GM18499 (cell line): ENCODE results near the gene CEP164.
"Not testable (repeated sequence)": the region's sequence is repeated elsewhere in the genome, so short reads cannot be mapped to it uniquely, and the experiment has no call there.

ENCODE experiments used
- ATAC-seq: cut with Tn5 transposase; IDR thresholded peaks from one replicate; pipeline ENCODE4 v1.9.1; 2021; ENCODE audit warnings: moderate number of reproducible peaks; ENCODE audit not compliant: insufficient read depth, unreplicated experiment

Gene CEP164

GRCh38 chr11:117437041-117437790, 109.6 kb downstream of the CEP164 start:
- ATAC-seq = no peak

GRCh38 chr11:117437791-117438130, 110.1 kb downstream of the CEP164 start:
- ATAC-seq = no peak

GRCh38 chr11:117438371-117439000, 110.8 kb downstream of the CEP164 start:
- no peak for ATAC-seq

GRCh38 chr11:117439256-117439655, 111.6 kb downstream of the CEP164 start:
- ATAC-seq = no peak

DNA sequence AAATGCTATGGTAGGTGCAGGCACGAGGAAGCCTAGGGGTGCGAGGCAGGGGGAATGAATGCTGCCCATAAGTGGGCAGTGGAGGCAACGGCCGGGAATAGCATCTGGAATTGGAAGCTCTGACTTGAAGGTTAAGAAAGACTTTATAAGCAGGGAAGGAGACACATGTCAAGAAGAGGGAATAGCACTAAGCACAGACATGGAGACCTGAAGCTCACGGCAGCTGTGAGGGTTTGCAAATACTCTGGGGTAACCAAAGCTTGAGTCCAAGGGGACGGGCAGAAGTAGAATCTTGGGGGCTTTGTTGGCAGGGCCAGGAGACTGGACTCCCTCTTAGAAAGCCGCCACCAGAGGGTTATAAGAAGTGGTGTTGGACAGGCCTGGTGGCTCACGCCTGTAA, 112.6 kb downstream of the CEP164 start:
- no peak for ATAC-seq

DNA sequence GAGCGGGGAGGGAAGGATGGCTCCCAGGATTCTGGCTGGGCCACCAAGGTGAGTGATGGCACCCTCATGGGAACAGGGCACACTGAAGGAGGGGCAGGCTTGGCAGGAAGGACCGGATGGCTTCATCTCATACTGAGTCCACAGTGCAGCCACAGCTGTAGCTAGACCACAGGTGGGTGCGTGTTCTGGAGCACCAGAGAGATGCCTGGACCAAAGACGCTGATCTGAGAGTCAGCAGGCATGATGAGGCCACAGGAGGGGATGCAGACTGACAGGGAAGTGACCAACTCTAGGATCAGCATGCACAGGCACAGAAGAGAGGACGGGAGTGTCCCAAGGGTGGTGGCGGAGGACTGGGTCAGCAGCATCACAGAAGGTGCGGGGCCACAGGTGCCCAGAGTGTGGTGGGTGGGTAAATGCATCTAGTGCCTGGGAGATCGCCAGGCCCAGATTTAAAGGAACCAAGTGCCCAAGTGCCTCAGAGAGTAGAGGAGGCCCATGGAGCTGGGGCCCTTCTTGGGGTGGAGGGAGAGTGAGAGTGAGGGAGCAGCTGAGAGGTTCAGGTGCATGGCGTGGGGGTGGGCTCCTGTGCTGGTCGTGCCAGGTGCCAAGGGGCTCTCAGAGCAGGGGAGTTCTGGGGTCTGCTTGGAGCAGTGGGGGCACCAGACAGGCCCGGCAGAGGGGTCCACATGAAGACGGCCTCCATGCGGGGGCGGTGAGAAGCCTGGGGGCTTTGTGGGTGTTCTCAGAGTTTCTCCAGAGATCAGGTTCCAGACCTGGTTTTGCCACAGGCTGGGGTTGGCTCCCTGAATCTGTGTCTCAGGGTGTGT, 113.7 kb downstream of the CEP164 start:
- no peak for ATAC-seq

DNA sequence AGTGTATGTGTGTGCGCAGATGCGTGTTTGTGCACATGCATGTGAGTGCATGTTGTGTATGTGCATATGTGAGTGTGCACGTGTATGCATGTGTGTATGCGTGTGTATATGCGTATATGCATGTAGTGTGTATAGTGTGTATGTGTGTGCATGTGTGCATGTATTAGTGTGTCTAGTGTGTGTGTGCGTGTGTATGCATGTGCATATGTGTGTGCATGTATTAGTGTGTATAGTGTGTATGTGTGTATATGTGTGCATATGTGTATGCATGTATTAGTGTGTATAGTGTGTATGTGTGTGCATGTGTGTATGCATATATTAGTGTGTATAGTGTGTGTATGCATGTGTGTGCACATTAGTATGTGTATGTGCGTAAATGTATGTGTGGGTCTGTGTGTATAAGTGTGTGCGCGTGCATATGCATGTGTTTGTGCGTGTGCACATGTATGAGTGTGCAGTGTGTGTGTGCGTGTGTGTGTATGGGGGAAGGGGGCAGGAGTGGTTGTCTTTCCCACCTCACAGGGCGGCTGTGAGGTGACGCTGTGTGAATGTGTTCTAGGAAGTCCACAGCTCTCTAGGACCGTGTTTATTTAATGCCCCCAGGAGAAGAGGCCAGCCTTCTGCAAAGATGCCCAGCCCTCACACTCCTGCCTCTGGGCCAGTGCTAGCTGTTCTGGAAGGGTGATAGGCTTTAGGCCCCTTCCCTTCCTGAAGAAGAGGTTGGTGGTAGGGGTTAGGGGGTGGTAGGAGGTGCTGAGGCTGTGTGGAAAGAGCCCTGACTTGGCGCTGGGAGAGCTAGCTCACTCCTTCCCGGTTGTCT, 114.6 kb downstream of the CEP164 start:
- no peak for ATAC-seq

DNA sequence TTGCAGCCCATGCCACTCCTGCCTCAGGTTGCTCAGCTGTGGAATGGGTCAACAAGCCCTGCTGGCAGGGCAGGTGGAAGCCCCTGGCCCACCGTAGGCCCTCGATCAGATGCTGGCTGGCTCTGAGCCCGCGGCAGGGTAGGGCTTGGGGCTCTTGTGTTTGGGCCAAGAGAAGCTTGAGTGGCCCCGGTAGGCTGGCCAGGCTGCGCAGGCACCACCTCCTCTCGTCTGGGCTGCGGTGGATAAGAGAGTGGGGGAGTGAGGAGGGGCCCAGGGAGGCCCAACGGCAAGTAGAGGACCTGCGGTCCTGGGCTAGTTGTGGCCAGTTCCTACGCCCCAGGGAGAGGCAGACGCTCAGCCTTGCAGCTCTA, 115.2 kb downstream of the CEP164 start:
- ATAC-seq = no peak

DNA sequence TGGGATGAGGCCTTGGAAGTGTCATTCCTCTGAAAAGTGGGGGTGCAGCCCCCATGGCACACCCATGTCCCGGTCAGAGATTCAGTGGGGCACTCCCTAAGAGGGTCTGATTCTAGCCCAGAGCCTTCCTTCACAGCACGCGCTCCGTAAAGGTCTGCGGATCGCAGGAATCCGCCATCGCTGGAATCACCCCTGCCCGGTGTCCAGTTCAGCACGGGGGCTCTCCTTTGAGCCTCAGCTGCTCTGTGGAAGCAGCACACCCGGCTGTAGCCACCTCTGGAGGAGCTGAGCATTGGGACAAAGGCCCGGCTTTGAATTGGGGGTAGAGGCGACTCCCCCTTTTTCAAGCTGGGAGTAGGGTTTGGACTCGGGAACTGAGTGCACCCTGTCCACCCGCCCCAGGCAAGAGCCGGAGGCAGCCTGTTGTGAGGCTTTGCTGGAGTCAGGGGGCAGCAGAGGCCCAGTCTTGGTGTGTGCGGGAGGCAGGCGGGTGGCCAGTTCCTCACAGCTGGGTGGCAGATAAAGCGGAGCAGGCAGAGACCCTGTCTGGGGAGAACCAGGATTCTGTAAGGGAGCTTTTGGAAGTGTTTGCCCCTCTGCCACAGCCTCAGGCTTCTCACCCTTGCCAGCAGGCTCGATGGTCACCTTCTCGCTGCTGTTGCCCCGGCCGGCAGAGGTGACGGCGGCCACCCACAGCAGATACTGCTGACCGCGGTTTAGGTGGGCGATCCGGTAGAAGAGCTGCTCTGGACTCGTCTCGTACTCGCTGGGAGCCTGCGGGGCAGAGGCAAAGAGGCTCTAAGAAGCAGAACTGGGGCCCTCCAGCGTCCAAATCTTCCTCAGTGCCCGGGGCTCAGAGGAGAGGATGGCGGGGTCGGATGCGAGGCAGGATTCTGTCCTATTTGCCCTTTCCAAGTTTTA, 115.9 kb downstream of the CEP164 start:
- ATAC-seq = no peak

- no peak for ATAC-seq
These were observed 116.6 kb downstream of the CEP164 start for GRCh38 chr11:117444256-117444655.

DNA sequence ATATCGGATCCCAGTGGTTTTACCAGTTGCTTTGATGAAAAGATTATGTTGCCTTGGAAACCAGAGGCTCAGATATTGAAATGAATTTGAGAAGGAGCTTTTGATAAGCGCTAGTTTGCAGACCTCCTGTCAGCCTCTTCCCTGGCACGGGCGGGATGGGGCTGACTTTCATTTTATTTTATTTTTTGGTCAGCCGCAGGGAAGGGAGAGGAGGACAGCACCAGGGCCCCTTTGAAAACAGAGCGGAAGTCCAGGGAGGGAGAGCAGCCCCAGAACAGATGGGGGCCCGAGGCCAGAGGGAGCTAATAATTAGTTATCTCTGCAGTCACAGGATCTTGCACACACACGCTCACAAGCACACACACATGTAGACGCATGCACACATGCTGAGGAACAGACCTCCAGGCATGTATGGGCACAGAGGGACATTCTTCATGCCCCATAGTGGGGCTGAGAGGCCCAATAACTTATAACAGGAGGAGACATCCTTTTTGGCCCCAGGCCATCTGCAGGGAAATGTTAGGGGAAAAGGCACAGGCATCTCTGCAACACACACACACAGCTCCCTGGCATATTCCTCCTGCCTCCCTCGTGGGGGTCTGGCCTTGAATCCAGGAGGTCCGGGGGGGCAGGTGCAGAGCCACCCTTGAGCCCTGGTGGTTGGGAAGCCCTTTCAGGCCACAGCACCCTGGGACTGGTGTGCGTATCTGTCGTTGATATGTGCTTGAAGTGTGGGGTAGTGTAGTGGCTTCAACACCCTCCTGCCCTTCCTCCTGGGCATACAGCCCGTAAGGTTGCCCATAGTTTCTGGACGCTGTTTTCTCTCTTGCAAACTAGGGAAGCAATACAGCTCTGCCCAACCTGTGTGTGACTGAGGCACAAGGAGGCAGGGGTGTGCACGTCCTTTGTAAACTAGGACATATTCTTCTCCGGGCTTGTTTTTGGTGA, 117.3 kb downstream of the CEP164 start:
- ATAC-seq = no peak

DNA sequence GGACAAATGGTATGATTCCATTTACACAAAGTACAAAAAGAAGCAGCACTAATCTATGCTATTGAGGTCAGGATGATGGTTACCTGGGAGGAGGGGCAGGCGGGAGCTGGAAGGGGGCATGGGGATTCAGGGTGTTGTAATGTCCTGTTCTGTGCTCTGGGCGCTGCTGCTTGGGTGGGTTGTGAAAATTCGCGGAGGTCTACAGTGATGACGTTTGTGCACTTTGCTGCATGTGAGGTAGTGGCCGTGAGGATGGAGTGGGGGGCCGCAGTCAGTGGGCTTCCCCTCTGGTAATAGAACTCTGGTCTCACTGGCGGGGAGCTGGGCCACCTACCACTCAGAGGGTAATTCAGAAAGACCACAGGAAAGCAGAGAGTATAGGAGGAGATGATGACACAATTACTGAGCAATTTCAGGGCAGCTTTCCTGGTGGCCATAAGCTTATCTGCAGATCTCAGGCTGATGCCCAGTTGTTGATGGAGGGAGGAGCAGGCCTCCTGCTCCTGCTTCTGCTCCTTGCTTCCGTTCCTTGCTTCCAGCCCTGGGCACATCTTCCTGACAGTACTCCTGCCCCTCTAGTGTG, 121.5 kb downstream of the CEP164 start:
- no peak for ATAC-seq

DNA sequence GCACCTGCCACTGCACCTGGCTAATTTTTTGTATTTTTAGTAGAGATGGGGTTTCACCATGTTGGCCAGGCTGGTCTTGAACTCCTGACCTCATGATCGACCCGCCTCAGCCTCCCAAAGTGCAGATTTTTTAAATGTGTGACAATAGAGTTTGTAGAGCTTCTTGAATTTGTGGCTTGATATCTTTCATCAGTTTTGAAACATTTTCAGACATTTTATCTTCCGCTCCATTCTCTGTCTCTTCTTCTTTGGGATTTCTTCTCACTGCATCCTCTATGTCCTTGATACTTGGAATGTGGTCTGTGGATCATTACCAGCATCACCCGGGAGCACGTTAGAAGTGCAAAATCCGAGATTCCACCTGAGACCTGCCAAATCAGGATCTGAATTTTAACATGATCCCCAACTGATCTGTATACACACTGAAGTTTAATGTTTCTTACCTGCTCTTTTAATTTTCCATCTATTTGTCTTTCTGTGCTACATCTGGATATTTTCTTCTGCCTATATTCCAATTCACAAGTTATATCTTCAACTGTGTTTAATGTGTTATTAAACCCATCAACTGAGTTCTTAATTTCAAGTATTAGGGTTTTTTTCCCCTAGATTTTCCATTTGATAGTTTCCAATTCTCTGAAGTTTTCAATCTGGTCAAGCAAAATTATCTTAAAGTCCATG, 126.4 kb downstream of the CEP164 start:
- no peak for ATAC-seq

DNA sequence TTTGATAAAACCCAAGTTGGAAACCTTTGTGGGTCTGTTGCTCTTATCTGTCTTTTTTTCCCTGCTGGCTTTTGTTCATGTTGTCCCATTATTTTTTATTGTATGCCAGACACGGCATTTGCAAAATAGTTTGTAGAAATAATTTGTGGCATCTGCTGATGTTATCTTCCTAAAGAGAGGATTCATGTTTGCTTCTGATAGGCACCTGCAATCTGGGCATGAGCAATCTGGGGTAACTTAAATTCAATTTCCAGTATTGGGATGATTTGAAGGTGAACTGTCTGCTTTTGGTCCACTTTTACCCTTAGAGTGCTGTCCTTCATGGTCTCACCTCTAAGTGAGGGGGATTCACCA, 126.9 kb downstream of the CEP164 start:
- ATAC-seq = no peak

GRCh38 chr11:117456027-117456720, 128.5 kb downstream of the CEP164 start:
- peak; percentile 64 for ATAC-seq

- not testable (repeated sequence) for ATAC-seq
These were observed 129.0 kb downstream of the CEP164 start for GRCh38 chr11:117456721-117457029.
